ENCODE measurements around the gene PAX1.

Gene PAX1

DNA sequence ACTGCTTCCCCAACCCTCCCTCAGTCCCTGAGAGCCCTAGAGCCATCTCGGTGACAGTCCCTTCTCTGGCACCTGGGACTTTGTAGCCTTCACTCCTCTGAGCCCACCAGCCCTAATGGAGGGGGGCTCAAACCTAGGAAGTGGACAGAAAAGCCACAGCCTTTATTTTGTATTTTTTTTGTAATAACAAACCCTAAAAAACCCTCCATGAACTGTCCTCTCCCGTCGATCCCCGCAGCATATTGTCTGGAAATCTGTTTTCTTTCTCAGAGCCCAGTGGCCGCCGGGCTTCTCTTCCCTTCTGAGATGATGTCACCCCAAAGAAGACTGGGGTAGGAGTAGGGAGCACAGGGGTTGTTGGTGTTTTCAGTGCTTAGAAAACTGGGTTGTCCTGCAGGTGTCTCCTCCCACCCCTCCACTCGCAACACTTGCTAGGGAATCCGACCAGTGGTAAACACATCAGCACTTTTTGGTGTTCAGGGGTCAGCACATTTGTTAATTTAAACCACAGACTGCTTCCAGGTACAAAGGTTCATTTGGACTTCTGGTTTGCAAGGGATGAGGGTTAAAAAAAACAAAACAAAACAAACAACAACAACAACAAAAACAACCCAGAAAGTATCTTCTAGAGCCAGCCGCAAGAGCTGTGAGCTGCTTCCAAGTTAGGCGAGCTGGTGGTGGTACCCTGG is 9.9 kb downstream of the PAX1 start:
- Histone ChIP-seq H3K4me3 (ENCODE audit: low read length) (no peak overlapping the region), H3K9ac (ENCODE audit: low read length) (no peak overlapping the region), H3K36me3 (ENCODE audit: control insufficient read depth, insufficient read depth, low read length) (no peaks in the 10 kb centered on the region), H3K4me1 (ENCODE audit: control insufficient read depth, insufficient read depth, low read length) (no peaks in the 10 kb centered on the region), H3K27me3 (ENCODE audit: control insufficient read depth, insufficient read depth, low read length) (peaks cover 54% of the 10 kb centered on the region), H3K9me3 (ENCODE audit: control insufficient read depth, low read length) (no peaks in the 10 kb centered on the region)

DNA sequence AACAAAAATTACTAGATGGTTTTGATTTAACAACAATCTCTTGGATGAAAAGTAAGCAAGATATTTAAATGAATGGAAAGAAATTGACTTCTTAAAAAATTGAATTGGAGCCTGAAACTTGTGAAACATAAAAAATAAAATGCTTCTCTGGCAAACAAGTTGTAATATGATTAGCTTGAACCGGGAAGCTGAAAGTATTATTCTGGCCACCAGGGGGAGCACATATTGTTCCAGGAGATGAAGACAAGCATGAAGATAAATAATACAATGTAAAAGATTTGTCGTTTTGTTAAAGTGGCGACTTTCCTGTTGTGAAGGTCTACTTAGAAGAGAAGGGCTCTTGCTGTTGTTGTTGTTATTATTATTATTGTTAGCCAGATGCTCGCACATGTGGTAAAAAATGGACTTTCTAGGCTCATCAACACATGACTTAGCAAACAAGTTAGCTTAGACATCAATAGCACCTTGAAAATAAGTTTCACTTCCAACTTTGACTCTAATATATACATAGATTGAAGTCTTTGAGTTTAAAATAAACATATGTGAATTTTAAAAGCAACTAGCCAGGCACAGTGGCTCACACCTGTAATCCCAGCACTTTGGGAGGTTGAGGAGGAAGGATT is 14.2 kb downstream of the PAX1 start:
- peaks cover 27% of the 10 kb centered on the region for H3K27me3 ChIP-seq (ENCODE audit: control insufficient read depth, insufficient read depth, low read length)

DNA sequence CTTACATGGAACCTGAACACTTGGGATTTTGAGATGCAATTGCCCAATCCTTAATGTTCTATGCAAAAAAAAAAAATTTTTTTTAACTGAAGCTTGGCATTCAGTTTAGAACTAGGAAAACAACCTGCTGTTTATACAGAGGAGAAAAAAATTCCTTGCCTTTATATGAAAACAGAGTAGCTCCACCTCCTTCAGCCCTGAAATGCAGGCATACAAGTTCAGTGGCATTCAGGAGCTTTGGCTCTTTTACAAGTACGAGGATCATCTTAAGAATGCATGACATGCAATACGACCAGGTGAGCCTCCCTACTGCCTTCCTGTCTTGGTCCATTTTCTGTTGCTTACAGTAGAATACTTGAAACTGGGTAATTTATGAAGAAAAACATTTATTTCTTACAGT is 20.4 kb downstream of the PAX1 start:
- Histone ChIP-seq H3K9ac (ENCODE audit: low read length) (no peak overlapping the region), H3K4me3 (ENCODE audit: low read length) (no peak overlapping the region), H3K27me3 (ENCODE audit: control insufficient read depth, insufficient read depth, low read length) (no peaks in the 10 kb centered on the region), H3K4me1 (ENCODE audit: control insufficient read depth, insufficient read depth, low read length) (no peaks in the 10 kb centered on the region), H3K9me3 (ENCODE audit: control insufficient read depth, low read length) (no peaks in the 10 kb centered on the region), H3K36me3 (ENCODE audit: control insufficient read depth, insufficient read depth, low read length) (no peaks in the 10 kb centered on the region)

More for the DNA sequence above, 14.2 kb downstream of the PAX1 start:
- Histone ChIP-seq H3K4me3 (ENCODE audit: low read length) (no peak overlapping the region), H3K9me3 (ENCODE audit: control insufficient read depth, low read length) (no peaks in the 10 kb centered on the region), H3K9ac (ENCODE audit: low read length) (no peak overlapping the region), H3K36me3 (ENCODE audit: control insufficient read depth, insufficient read depth, low read length) (no peaks in the 10 kb centered on the region), H3K4me1 (ENCODE audit: control insufficient read depth, insufficient read depth, low read length) (no peaks in the 10 kb centered on the region)

DNA sequence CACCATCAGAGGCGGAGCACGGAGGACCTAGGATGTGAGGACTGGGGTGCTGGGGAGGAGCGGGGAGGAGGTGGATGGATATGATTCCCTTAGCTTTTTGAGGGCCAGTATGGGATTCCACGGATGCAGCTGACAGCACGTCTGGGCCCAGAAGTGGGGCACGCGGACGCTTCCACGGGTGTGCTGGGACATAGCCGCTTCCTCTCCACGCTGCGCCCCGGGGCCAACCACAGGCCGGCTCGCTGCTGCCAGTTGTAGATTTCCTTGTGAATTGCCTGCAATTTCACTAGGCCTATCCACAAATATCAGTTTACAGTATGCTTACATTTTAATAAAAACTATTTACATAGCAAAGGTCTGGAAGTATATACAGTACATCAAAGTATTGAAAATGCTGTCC is 23.9 kb downstream of the PAX1 start:
- no peaks in the 10 kb centered on the region for H3K9me3 ChIP-seq (ENCODE audit: control insufficient read depth, low read length)
- no peak overlapping the region for H3K4me3 ChIP-seq (ENCODE audit: low read length)
- H3K36me3 ChIP-seq (ENCODE audit: control insufficient read depth, insufficient read depth, low read length): no peaks in the 10 kb centered on the region
- H3K27me3 ChIP-seq (ENCODE audit: control insufficient read depth, insufficient read depth, low read length): no peaks in the 10 kb centered on the region
- no peaks in the 10 kb centered on the region for H3K4me1 ChIP-seq (ENCODE audit: control insufficient read depth, insufficient read depth, low read length)
- H3K9ac ChIP-seq (ENCODE audit: low read length): no peak overlapping the region

DNA sequence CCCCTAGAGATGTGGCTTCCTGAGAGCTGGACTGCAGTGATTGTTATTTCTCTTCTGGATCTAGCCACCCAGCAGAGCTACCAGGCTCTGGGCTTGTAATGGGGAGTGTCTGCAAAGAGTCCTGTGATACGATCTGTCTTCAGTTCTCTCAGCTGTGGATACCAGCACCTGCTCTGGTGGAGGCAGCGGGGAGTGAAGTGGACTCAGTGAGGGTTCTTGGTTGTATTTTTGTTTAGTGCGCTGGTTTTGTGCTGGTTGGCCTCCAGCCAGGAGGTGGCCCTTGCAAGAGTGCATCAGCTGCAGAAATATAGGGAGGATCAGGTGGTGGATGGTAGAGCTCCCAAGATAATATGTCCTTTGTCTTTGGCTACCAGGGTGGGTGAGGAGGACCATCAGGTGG is 33.7 kb downstream of the PAX1 start:
- no peaks in the 10 kb centered on the region for H3K27me3 ChIP-seq (ENCODE audit: control insufficient read depth, insufficient read depth, low read length)
- no peaks in the 10 kb centered on the region for H3K4me1 ChIP-seq (ENCODE audit: control insufficient read depth, insufficient read depth, low read length)
- H3K36me3 ChIP-seq (ENCODE audit: control insufficient read depth, insufficient read depth, low read length): no peaks in the 10 kb centered on the region

DNA sequence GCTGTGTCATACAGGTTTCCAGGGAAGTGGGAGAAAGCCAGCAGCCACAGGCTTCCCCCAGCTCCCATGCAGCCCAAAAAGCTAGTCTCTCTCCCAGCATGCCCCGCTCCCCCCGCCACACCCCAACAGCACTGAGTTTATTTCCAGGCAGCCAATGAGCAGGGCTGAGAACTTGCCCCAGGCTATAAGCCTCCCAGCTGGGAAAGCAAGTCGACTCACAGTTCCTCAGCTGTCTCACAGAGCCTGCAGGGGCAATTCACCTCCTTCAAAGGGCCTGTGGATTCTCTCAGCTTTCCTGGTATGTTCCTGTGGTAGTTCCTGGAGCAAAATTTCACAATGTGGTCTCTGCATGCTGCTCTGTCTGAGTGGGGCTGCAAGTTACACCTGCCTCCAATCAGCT is 34.2 kb downstream of the PAX1 start:
- H3K4me3 ChIP-seq (ENCODE audit: low read length): no peak overlapping the region
- H3K4me1 ChIP-seq (ENCODE audit: control insufficient read depth, insufficient read depth, low read length): no peaks in the 10 kb centered on the region
- H3K9ac ChIP-seq (ENCODE audit: low read length): no peak overlapping the region
- H3K36me3 ChIP-seq (ENCODE audit: control insufficient read depth, insufficient read depth, low read length): no peaks in the 10 kb centered on the region
- H3K27me3 ChIP-seq (ENCODE audit: control insufficient read depth, insufficient read depth, low read length): no peaks in the 10 kb centered on the region
- no peaks in the 10 kb centered on the region for H3K9me3 ChIP-seq (ENCODE audit: control insufficient read depth, low read length)

More for the DNA sequence above, 33.7 kb downstream of the PAX1 start:
- Histone ChIP-seq H3K9me3 (ENCODE audit: control insufficient read depth, low read length) (no peaks in the 10 kb centered on the region), H3K9ac (ENCODE audit: low read length) (no peak overlapping the region), H3K4me3 (ENCODE audit: low read length) (no peak overlapping the region)

DNA sequence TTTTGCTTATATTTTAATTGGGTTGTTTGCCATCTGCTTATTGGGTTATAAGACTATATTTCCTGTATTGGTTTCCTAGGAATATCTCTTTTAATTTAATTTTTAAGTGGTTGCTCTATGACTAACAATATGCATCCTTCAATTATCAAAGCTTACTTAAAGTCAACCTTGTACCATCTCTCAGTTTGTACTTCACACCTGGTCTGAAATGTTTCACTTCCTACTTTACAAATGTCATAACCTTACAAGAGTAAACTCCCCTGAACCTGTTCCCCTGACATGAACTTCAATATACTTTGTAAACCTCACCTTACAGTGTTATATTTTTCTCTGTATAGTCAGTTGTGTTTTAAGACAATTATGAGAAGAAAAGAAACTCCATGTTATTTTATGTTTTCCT is 35.8 kb downstream of the PAX1 start:
- Histone ChIP-seq H3K36me3 (ENCODE audit: control insufficient read depth, insufficient read depth, low read length) (no peaks in the 10 kb centered on the region), H3K27me3 (ENCODE audit: control insufficient read depth, insufficient read depth, low read length) (no peaks in the 10 kb centered on the region), H3K9ac (ENCODE audit: low read length) (no peak overlapping the region), H3K4me1 (ENCODE audit: control insufficient read depth, insufficient read depth, low read length) (no peaks in the 10 kb centered on the region), H3K9me3 (ENCODE audit: control insufficient read depth, low read length) (no peaks in the 10 kb centered on the region), H3K4me3 (ENCODE audit: low read length) (no peak overlapping the region)

DNA sequence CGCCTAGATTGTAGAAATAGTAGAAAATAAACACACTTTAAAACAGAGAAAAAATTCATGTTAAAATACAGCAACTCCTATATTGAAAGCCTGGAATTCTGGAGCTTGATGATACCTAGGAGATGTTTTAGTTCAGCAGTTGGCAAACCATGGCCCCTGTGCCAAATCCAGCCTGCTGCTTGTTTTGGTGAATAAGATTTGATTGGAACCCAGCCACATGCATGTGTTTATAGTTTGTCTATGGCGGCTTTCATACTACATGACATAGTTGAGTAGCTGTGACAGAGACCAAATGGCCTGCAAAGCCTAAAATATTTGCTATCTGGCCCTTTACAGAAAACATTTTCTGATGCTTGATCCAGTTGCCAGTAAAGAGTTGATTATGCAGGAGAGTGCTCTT is 57.2 kb downstream of the PAX1 start:
- Histone ChIP-seq H3K4me3 (ENCODE audit: low read length) (no peak overlapping the region), H3K36me3 (ENCODE audit: control insufficient read depth, insufficient read depth, low read length) (no peaks in the 10 kb centered on the region), H3K4me1 (ENCODE audit: control insufficient read depth, insufficient read depth, low read length) (no peaks in the 10 kb centered on the region), H3K27me3 (ENCODE audit: control insufficient read depth, insufficient read depth, low read length) (peaks cover under 1% of the 10 kb centered on the region), H3K9me3 (ENCODE audit: control insufficient read depth, low read length) (no peaks in the 10 kb centered on the region), H3K9ac (ENCODE audit: low read length) (no peak overlapping the region)

DNA sequence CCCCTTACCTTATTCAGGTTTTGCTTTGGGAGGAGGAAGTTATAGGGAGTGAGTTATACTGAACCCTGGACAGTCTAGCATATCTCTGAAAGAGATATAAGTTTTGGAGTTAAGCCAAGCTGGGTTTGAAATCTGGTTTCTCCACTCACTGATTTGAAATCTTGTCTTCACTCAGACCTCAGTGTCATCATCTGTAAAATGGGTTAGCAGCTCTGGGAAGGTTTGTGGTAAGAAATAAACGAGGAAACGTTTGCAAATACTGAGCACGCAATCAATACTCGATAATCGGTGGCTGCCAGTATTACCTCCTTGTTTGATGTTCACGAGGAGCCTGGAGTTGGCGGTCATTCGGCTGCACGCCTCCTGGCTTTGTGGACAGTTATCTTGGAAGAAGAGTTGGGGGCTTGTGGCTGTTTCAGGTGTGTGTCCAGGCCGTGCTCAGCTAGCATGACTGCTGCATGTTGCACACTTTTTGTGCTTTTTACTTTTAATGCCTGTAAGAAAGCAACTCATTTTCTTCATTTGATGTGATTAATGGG is 61.8 kb downstream of the PAX1 start:
- Histone ChIP-seq H3K36me3 (ENCODE audit: control insufficient read depth, insufficient read depth, low read length) (no peaks in the 10 kb centered on the region), H3K9me3 (ENCODE audit: control insufficient read depth, low read length) (no peaks in the 10 kb centered on the region), H3K9ac (ENCODE audit: low read length) (no peak overlapping the region), H3K27me3 (ENCODE audit: control insufficient read depth, insufficient read depth, low read length) (peaks cover 4% of the 10 kb centered on the region), H3K4me3 (ENCODE audit: low read length) (no peak overlapping the region), H3K4me1 (ENCODE audit: control insufficient read depth, insufficient read depth, low read length) (no peaks in the 10 kb centered on the region)

DNA sequence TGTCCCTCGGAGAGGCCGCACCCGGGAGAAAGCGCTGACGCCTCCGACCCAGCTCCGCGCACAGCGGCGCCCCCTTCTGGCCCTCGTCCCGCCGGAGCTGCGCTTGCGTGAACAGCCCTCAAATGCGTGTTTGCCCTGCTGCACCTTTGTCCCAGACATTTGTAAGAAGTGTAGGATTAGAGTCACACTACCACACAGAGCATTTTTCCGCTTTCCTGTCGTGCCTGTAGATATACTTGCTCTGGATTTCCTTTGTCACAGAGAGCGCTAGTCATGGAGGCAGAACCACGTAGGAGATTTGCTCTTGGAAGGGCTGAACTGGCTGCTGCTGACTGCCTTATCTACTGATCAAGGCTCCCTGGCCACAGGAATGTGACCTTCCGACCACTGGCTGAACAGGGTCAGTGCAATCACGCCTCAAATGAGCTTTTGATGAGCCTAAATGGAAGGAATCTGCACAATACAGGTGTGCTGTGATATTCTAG is 62.3 kb downstream of the PAX1 start:
- Histone ChIP-seq H3K9me3 (ENCODE audit: control insufficient read depth, low read length) (no peaks in the 10 kb centered on the region), H3K9ac (ENCODE audit: low read length) (no peak overlapping the region), H3K4me3 (ENCODE audit: low read length) (no peak overlapping the region), H3K4me1 (ENCODE audit: control insufficient read depth, insufficient read depth, low read length) (no peaks in the 10 kb centered on the region), H3K27me3 (ENCODE audit: control insufficient read depth, insufficient read depth, low read length) (peaks cover 4% of the 10 kb centered on the region), H3K36me3 (ENCODE audit: control insufficient read depth, insufficient read depth, low read length) (no peaks in the 10 kb centered on the region)

Data from mucosa of stomach (tissue), 1 donor.